Measurements from ENCODE around the gene CTPS1.

GRCh38 chr1:40952744-40953315 is 26.7 kb upstream of the CTPS1 start:
- TF ChIP-seq POLR2A (IDR thresholded peaks at IDR 0.05) = no peak
- TF ChIP-seq CTCF (IDR thresholded peaks at IDR 0.05) = no peak

Measured in uterus (tissue), 2 donors.